Body of pancreas (tissue), 4 donors: ENCODE results near the gene KLF18.

Source experiments
- POLR2A ChIP-seq, 3 donors: fragments of 450-650 bp; IDR thresholded peaks; one replicate each; pipeline ENCODE4 v1.6.1; 2016; ENCODE audit warnings: antibody characterized with exemption in 3 of 3, mild to moderate bottlenecking in 2 of 3
- TF ChIP-seq, protein P1 (sequence below), 7 experiments: fragments of 450-650 bp in 4 of 7; fragments of 200-600 bp in 3 of 7; sonication (generic) in 3 of 7; IDR thresholded peaks; one replicate each; pipeline ENCODE4 v1.5.1; 2016 to 2019; ENCODE audit warnings: antibody characterized with exemption in 7 of 7

DNA sequence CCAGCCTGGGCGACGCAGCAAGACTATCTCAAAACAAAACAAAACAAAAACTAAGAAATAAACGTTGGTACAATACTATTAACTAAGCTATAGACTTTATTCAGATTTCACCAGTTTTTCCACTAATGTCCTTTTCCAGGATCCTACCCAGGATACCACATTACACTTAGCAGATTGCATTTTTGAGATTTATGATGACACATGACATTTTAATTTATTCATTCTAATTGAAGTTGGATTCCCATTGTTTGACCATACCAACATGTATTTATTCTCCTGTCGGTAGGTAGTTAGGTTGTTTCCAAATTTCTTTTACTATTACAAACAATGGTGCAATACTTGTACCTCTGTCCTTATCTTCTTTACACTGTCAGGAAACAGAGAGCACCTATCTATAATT lies 29.6 kb downstream of the KLF18 start:
- TF ChIP-seq, protein P1, sequence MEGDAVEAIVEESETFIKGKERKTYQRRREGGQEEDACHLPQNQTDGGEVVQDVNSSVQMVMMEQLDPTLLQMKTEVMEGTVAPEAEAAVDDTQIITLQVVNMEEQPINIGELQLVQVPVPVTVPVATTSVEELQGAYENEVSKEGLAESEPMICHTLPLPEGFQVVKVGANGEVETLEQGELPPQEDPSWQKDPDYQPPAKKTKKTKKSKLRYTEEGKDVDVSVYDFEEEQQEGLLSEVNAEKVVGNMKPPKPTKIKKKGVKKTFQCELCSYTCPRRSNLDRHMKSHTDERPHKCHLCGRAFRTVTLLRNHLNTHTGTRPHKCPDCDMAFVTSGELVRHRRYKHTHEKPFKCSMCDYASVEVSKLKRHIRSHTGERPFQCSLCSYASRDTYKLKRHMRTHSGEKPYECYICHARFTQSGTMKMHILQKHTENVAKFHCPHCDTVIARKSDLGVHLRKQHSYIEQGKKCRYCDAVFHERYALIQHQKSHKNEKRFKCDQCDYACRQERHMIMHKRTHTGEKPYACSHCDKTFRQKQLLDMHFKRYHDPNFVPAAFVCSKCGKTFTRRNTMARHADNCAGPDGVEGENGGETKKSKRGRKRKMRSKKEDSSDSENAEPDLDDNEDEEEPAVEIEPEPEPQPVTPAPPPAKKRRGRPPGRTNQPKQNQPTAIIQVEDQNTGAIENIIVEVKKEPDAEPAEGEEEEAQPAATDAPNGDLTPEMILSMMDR (IDR thresholded peaks at IDR 0.05): no peak
- no peak for TF ChIP-seq POLR2A (IDR thresholded peaks at IDR 0.05)
